Endothelial cell of umbilical vein (primary cell): ENCODE data around the gene LRRFIP2. TPM values are rescaled to one million over a fixed set of nuclear protein-coding genes. Genes with fewer than 3 reads are reported as not detected.

Experiments used
- BruUV-seq: library from RNA; stranded (reverse); fragments of 400-500 nt; replicated peaks from 2 replicates; lab custom pipeline; 2021; lab: Mats Ljungman, UMichigan
- CTCF ChIA-PET: fragments of 300-600, 350-600 bp; sonication (Branson Sonifier 250); formaldehyde crosslinking; loops from one replicate; lab custom pipeline; 2021; ENCODE audit warnings: antibody characterized with exemption, inconsistent platforms; lab: Charles Lee
- POLR2A ChIA-PET: fragments of 300-600, 350-600 bp; sonication (Branson Sonifier 250); formaldehyde crosslinking; loops from one replicate; lab custom pipeline; 2021; ENCODE audit warnings: antibody characterized with exemption, inconsistent platforms; lab: Charles Lee
- DNase-seq: peaks from one replicate; pipeline ENCODE4 v3.0.0-alpha.2; 2011; ENCODE audit warnings: low read depth, low spot score
- FAIRE-seq: peaks from 2 replicates; lab custom pipeline; 2011; peaks lifted over from hg19 to GRCh38; lab: Jason Lieb, UNC
- H2AFZ ChIP-seq: 2 replicates; pipeline ENCODE4 v1.6.0; 2012; ENCODE audit warnings: low read depth, low read length, control low read depth, inconsistent platforms
- H3K27ac ChIP-seq: 2 replicates; pipeline ENCODE4 v1.5.1; 2011; ENCODE audit warnings: low read depth, mild to moderate bottlenecking, control low read depth, low read length, moderate library complexity; ENCODE audit not compliant: insufficient read depth
- H3K27me3 ChIP-seq, 2 experiments: 2 replicates each; pipeline versions ENCODE4 v1.6.0 to v1.6.1; 2011; ENCODE audit warnings: low read length in 2 of 2, mixed read lengths in 1 of 2; ENCODE audit not compliant: control insufficient read depth in 2 of 2, insufficient read depth in 2 of 2
- H3K36me3 ChIP-seq, 2 experiments: 2 replicates in 1 of 2; 3 replicates in 1 of 2; pipeline ENCODE4 v1.5.1; 2011; ENCODE audit warnings: low read length in 2 of 2, mild to moderate bottlenecking in 1 of 2, moderate library complexity in 1 of 2; ENCODE audit not compliant: control insufficient read depth in 2 of 2, insufficient read depth in 2 of 2; ENCODE audit errors: extremely low read depth in 1 of 2
- H3K4me1 ChIP-seq: 3 replicates; pipeline ENCODE4 v1.5.1; 2011; ENCODE audit warnings: mild to moderate bottlenecking, low read length; ENCODE audit not compliant: control insufficient read depth, insufficient read depth; ENCODE audit errors: extremely low read depth
- H3K4me2 ChIP-seq: 2 replicates; pipeline ENCODE4 v1.6.1; 2011; ENCODE audit warnings: low read length, control low read depth, mixed read lengths; ENCODE audit not compliant: insufficient read depth
- H3K4me3 ChIP-seq, 3 experiments: fragments of 200-600 bp in 1 of 3; sonication (generic), shearing (Covaris generic) in 1 of 3; replicated peaks in 1 of 3; 2 replicates each; pipeline ENCODE4 v1.5.1; 2011 to 2016; ENCODE audit warnings: control low read depth in 3 of 3, low read length in 3 of 3, mild to moderate bottlenecking in 2 of 3, inconsistent platforms in 1 of 3, low read depth in 1 of 3, moderate library complexity in 1 of 3; ENCODE audit not compliant: insufficient read depth in 1 of 3
- H3K79me2 ChIP-seq: 2 replicates; pipeline ENCODE4 v1.6.0; 2012; ENCODE audit warnings: low read length, inconsistent platforms; ENCODE audit not compliant: control insufficient read depth, insufficient read depth
- H3K9ac ChIP-seq: replicated peaks from 2 replicates; pipeline ENCODE3; 2011; ENCODE audit warnings: low read length, control low read depth; ENCODE audit not compliant: insufficient read depth; ENCODE audit errors: extremely low read depth
- H3K9me1 ChIP-seq: replicated peaks from 3 replicates; pipeline ENCODE4 v1.6.0; 2011; ENCODE audit warnings: mild to moderate bottlenecking, low read length; ENCODE audit not compliant: control insufficient read depth, insufficient read depth; ENCODE audit errors: extremely low read depth
- H3K9me3 ChIP-seq: replicated peaks from 2 replicates; pipeline ENCODE4 v1.5.1; 2012; ENCODE audit warnings: low read length, inconsistent platforms; ENCODE audit not compliant: control insufficient read depth, insufficient read depth
- H4K20me1 ChIP-seq: replicated peaks from 2 replicates; pipeline ENCODE3; 2011; ENCODE audit warnings: mild to moderate bottlenecking, low read length; ENCODE audit not compliant: control insufficient read depth, insufficient read depth; ENCODE audit errors: extremely low read depth
- CTCF ChIP-seq, 2 donors: IDR thresholded peaks; 1 replicate in 1 of 2; 2 replicates in 1 of 2; pipeline ENCODE4 v1.5.1; 2011; ENCODE audit warnings: low read length in 2 of 2, mild to moderate bottlenecking in 2 of 2, moderate library complexity in 2 of 2, control low read depth in 1 of 2, inconsistent platforms in 1 of 2, low read depth in 1 of 2; ENCODE audit not compliant: insufficient read depth in 1 of 2; ENCODE audit errors: extremely low read depth in 1 of 2
- EZH2 ChIP-seq: IDR thresholded peaks from 2 replicates; pipeline ENCODE4 v1.6.1; 2012; ENCODE audit warnings: borderline replicate concordance, low read depth, mild to moderate bottlenecking, moderate library complexity, low read length, inconsistent platforms; ENCODE audit not compliant: severe bottlenecking
- FOS ChIP-seq: IDR thresholded peaks from 2 replicates; pipeline ENCODE4 v1.6.1; 2011; ENCODE audit warnings: mild to moderate bottlenecking, low read length, moderate library complexity, borderline replicate concordance; ENCODE audit not compliant: insufficient read depth
- GATA2 ChIP-seq: IDR thresholded peaks from 2 replicates; pipeline ENCODE4 v1.7.0; 2011; ENCODE audit warnings: low read depth, mild to moderate bottlenecking, moderate library complexity, mixed read lengths, low read length; ENCODE audit not compliant: insufficient read length, insufficient read depth
- JUN ChIP-seq: IDR thresholded peaks from 2 replicates; pipeline ENCODE4 v1.6.1; 2011; ENCODE audit warnings: borderline replicate concordance, low read depth; ENCODE audit not compliant: insufficient read length, insufficient read depth
- MAX ChIP-seq: IDR thresholded peaks from 2 replicates; pipeline ENCODE4 v1.6.1; 2011; ENCODE audit not compliant: insufficient read depth, insufficient read length
- MYC ChIP-seq: IDR thresholded peaks from one replicate; pipeline ENCODE4 v1.6.1; 2011; ENCODE audit warnings: mild to moderate bottlenecking, low read depth, low read length
- POLR2A ChIP-seq: IDR thresholded peaks from 2 replicates; pipeline ENCODE4 v1.6.1; 2012; ENCODE audit warnings: low read depth, mild to moderate bottlenecking, control low read depth, low read length
- POLR2AphosphoS5 ChIP-seq: IDR thresholded peaks from 2 replicates; pipeline ENCODE4 v1.6.1; 2012; ENCODE audit warnings: low read depth, mild to moderate bottlenecking, control low read depth, low read length, moderate library complexity; ENCODE audit not compliant: insufficient read depth
- dilution Hi-C: fragments of 300-500 bp; cut with MboI; formaldehyde crosslinking; loops from one replicate; pipeline ENCODE4 v1.15.0; 2019; ENCODE audit warnings: low sequenced_read_pairs; ENCODE audit not compliant: extremely low pct_ligation_motif_present
- intact Hi-C: fragments of 100-400 bp; cut with micrococcal nuclease; formaldehyde crosslinking; loops from one replicate; pipeline ENCODE4 v1.10.0; 2022
- polyA plus RNA-seq, 4 experiments: library from polyadenylated mRNA; depleted of rRNA in 3 of 4; stranded (reverse) in 3 of 4; unstranded in 1 of 4; fragments of >200 nt; gene quantifications; 2 replicates each; pipeline versions ENCODE4 v1.2.1 to v1.2.3, GENCODE V29; 2011 to 2012; ENCODE audit warnings: missing spikeins in 1 of 4
- total RNA-seq: library from RNA; stranded (reverse); gene quantifications from 2 replicates; pipeline ENCODE4 v1.2.3, GENCODE V29; 2021

LRRFIP2 gene
- total and polyA plus RNA-seq, 2 donors (not counting 3 experiments of a cell fraction or from before 2014, with no cell fraction given) = 20.8 to 78.9 TPM

- no peak overlapping the region for H3K4me2 ChIP-seq
- H3K27ac ChIP-seq = no peak overlapping the region
- peaks cover 43% of the 10 kb centered on the region for H3K79me2 ChIP-seq
- H3K9me1 ChIP-seq = no peaks in the 10 kb centered on the region
- intact Hi-C loops (no loop called here), dilution Hi-C loops (no loop called here)
- DNase-seq (no peak), FAIRE-seq (no peak)
- no peaks in the 10 kb centered on the region for H3K9me3 ChIP-seq
- H2AFZ ChIP-seq = no peak overlapping the region
- ChIA-PET CTCF (interaction anchor here (1.1 kb wide), 1 partner anchor 9 kb away, joined by 4 read pairs; no protein-coding TSS in a partner anchor), POLR2A (no interaction called here)
- no peaks in the 10 kb centered on the region for H3K36me3 ChIP-seq
- TF ChIP-seq FOS (no peak), GATA2 (no peak), POLR2AphosphoS5 (no peak), JUN (no peak), MAX (no peak), EZH2 (no peak), CTCF (IDR thresholded peaks at IDR 0.05; ENCODE audit: extremely low read depth in 1 of 2, insufficient read depth in 1 of 2, low read depth in 1 of 2, low read length in 2 of 2) (no peak), POLR2A (no peak), MYC (no peak)
- H3K4me1 ChIP-seq = peaks cover 18% of the 10 kb centered on the region
- BruUV-seq = no TSS peak
- no peak overlapping the region for H3K4me3 ChIP-seq
- no peak overlapping the region for H3K9ac ChIP-seq
- no peaks in the 10 kb centered on the region for H3K27me3 ChIP-seq
- no peaks in the 10 kb centered on the region for H4K20me1 ChIP-seq
These were observed 38.3 kb downstream of the LRRFIP2 start for GRCh38 chr3:37136067-37136466.
